ENCODE measurements around the gene C11orf54. TPM values are rescaled to one million over a fixed set of nuclear protein-coding genes. Genes with fewer than 3 reads are reported as not detected.

Gene C11orf54
- total RNA-seq, 4 donors from 2014 or later: 23.4 to 43.1 (median 37.1) TPM

- Histone ChIP-seq H3K27me3 (no peaks in the 10 kb centered on the region), H3K4me3 (no peak overlapping the region), H3K36me3 (peaks cover 0 to 94% (median 3%) of the 10 kb centered on the region in 3 donors), H3K9me3 (no peaks in the 10 kb centered on the region), H3K27ac (no peak overlapping the region), H3K4me1 (no peaks in the 10 kb centered on the region)
- WGBS, 2 donors: 77 to 92% methylated on average over 3 of the region's 3 CpGs
- TF ChIP-seq, protein P1, sequence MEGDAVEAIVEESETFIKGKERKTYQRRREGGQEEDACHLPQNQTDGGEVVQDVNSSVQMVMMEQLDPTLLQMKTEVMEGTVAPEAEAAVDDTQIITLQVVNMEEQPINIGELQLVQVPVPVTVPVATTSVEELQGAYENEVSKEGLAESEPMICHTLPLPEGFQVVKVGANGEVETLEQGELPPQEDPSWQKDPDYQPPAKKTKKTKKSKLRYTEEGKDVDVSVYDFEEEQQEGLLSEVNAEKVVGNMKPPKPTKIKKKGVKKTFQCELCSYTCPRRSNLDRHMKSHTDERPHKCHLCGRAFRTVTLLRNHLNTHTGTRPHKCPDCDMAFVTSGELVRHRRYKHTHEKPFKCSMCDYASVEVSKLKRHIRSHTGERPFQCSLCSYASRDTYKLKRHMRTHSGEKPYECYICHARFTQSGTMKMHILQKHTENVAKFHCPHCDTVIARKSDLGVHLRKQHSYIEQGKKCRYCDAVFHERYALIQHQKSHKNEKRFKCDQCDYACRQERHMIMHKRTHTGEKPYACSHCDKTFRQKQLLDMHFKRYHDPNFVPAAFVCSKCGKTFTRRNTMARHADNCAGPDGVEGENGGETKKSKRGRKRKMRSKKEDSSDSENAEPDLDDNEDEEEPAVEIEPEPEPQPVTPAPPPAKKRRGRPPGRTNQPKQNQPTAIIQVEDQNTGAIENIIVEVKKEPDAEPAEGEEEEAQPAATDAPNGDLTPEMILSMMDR (IDR thresholded peaks at IDR 0.05): no peak
- TF ChIP-seq POLR2A (IDR thresholded peaks at IDR 0.05) (no peak), EP300 (IDR thresholded peaks at IDR 0.05) (no peak)
- DNase-seq (ENCODE audit: low spot score in 2 of 2): no peak
Measured at GRCh38 chr11:93700830-93701229, 40.6 kb upstream of the C11orf54 start.

GRCh38 chr11:93704237-93704636 lies 37.2 kb upstream of the C11orf54 start:
- no peaks in the 10 kb centered on the region for H3K4me1 ChIP-seq
- WGBS, 2 donors: 87 to 89% methylated on average over 2 of the region's 2 CpGs
- no peak overlapping the region for H3K27ac ChIP-seq
- H3K36me3 ChIP-seq: peaks cover 0 to 94% (median 10%) of the 10 kb centered on the region in 3 donors
- DNase-seq (ENCODE audit: low spot score in 2 of 2): no peak
- H3K9me3 ChIP-seq: peaks cover 0 to 11% (median 5%) of the 10 kb centered on the region in 4 donors
- H3K4me3 ChIP-seq: no peak overlapping the region
- no peak for TF ChIP-seq EP300 (IDR thresholded peaks at IDR 0.05)
- no peak for TF ChIP-seq POLR2A (IDR thresholded peaks at IDR 0.05)
- TF ChIP-seq, protein P1 (IDR thresholded peaks at IDR 0.05): no peak
- no peaks in the 10 kb centered on the region for H3K27me3 ChIP-seq

DNA sequence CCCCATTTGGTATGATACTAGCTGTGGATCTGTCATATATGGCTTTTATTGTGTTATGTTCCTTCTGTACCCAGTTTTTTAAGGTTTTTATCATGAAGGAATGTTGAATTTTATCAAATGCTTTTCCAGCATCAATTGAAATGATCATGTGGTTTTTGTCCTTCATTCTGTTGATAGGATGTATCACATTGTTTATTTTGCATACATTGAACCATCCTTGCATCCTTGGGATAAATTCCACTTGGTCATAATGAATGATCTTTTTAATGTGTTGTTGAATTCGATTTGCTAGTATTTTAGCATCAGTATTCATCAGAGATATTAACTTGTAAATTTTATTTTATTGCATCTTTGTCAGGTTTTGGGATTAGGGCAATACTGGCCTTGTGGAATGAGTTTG lies 31.2 kb upstream of the C11orf54 start:
- WGBS, 2 donors: 94 to 100% methylated on average over 1 of the region's 1 CpG
- H3K36me3 ChIP-seq: peaks cover 0 to 87% (median 6%) of the 10 kb centered on the region in 3 donors
- TF ChIP-seq, protein P1 (IDR thresholded peaks at IDR 0.05): no peak
- no peak for TF ChIP-seq POLR2A (IDR thresholded peaks at IDR 0.05)
- TF ChIP-seq EP300 (IDR thresholded peaks at IDR 0.05): no peak

DNA sequence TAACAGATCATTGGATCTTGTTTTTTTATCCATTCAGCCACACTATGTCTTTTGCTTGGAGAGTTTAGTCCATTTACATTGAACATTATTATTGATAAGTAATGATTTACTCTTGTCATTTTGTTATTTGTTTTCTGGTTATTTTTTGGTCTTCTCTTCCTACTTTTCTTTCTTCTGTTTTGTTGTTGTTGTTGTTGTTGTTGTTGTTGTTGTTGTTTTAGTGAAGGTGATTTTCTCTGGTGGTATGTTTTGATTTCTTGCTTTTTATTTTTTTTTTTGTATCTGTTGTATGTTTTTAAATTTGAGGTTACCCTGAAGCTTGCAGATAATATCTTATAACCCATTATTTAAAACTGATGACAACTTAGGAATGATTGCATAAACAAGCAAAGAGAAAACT lies 28.8 kb upstream of the C11orf54 start:
- TF ChIP-seq, protein P1 (IDR thresholded peaks at IDR 0.05): no peak
- TF ChIP-seq POLR2A (IDR thresholded peaks at IDR 0.05): no peak
- no peak for TF ChIP-seq EP300 (IDR thresholded peaks at IDR 0.05)
- Histone ChIP-seq H3K27me3 (no peaks in the 10 kb centered on the region), H3K36me3 (peaks cover 0 to 87% (median 6%) of the 10 kb centered on the region in 3 donors), H3K4me3 (no peak overlapping the region), H3K9me3 (peaks cover 0 to 38% (median 14%) of the 10 kb centered on the region in 4 donors), H3K27ac (no peak overlapping the region), H3K4me1 (no peaks in the 10 kb centered on the region)
- no peak for DNase-seq (ENCODE audit: low spot score in 2 of 2)

More for the DNA sequence above, 31.2 kb upstream of the C11orf54 start:
- Histone ChIP-seq H3K9me3 (peaks cover 0 to 38% (median 14%) of the 10 kb centered on the region in 4 donors), H3K4me3 (no peak overlapping the region), H3K27me3 (no peaks in the 10 kb centered on the region), H3K4me1 (no peaks in the 10 kb centered on the region), H3K27ac (no peak overlapping the region)
- DNase-seq (ENCODE audit: low spot score in 2 of 2): no peak

GRCh38 chr11:93715797-93716396 lies 25.6 kb upstream of the C11orf54 start:
- DNase-seq (ENCODE audit: low spot score in 2 of 2): no peak
- H3K27ac ChIP-seq: no peak overlapping the region
- TF ChIP-seq, protein P1 (IDR thresholded peaks at IDR 0.05): no peak
- H3K9me3 ChIP-seq: peaks cover 0 to 10% (median under 1%) of the 10 kb centered on the region in 4 donors
- WGBS, 2 donors: 62 to 76% methylated on average over 4 of the region's 4 CpGs
- H3K4me3 ChIP-seq: no peak overlapping the region
- peaks cover 0 to 68% (median 0%) of the 10 kb centered on the region in 3 donors for H3K36me3 ChIP-seq
- no peaks in the 10 kb centered on the region for H3K4me1 ChIP-seq
- H3K27me3 ChIP-seq: no peaks in the 10 kb centered on the region

All from tibial nerve (tissue), 4 donors.